ENCODE data around the gene AMMECR1. TPM values are rescaled to one million over a fixed set of nuclear protein-coding genes. Genes with fewer than 3 reads are reported as not detected.

Gene AMMECR1
- total RNA-seq, 3 donors from 2014 or later, result 4.1 to 10.7 (median 8.2) TPM

GRCh38 chrX:110252711-110253110, 65.2 kb downstream of the AMMECR1 start:
- no peak for DNase-seq
- no peak for ATAC-seq
- no peaks in the 10 kb centered on the region for H3K4me1 ChIP-seq (ENCODE audit: low read depth)
- intact Hi-C loops (cut with DNase I, micrococcal nuclease), result no loop called here
- no peak for TF ChIP-seq CTCF (IDR thresholded peaks at IDR 0.05)
- no peaks in the 10 kb centered on the region for H3K36me3 ChIP-seq (ENCODE audit: low read depth)
- H3K4me3 ChIP-seq, result no peak overlapping the region
- no peaks in the 10 kb centered on the region for H3K9me3 ChIP-seq

GRCh38 chrX:110251961-110252360, 65.9 kb downstream of the AMMECR1 start:
- H3K4me3 ChIP-seq, result no peak overlapping the region
- H3K9me3 ChIP-seq, result no peaks in the 10 kb centered on the region
- no peak for TF ChIP-seq CTCF (IDR thresholded peaks at IDR 0.05)
- intact Hi-C loops (cut with DNase I, micrococcal nuclease), result no loop called here
- H3K4me1 ChIP-seq (ENCODE audit: low read depth), result no peaks in the 10 kb centered on the region
- H3K36me3 ChIP-seq (ENCODE audit: low read depth), result no peaks in the 10 kb centered on the region
- ATAC-seq (no peak), DNase-seq (no peak)

- intact Hi-C loops (cut with DNase I, micrococcal nuclease), result no loop called here
- Histone ChIP-seq H3K9me3 (no peaks in the 10 kb centered on the region), H3K36me3 (ENCODE audit: low read depth) (no peaks in the 10 kb centered on the region), H3K4me3 (no peak overlapping the region), H3K4me1 (ENCODE audit: low read depth) (no peaks in the 10 kb centered on the region)
- DNase-seq (no peak), ATAC-seq (no peak)
- TF ChIP-seq CTCF (IDR thresholded peaks at IDR 0.05), result no peak
These were observed 66.4 kb downstream of the AMMECR1 start for GRCh38 chrX:110251526-110251925.

GRCh38 chrX:110250847-110251246, 67.0 kb downstream of the AMMECR1 start:
- no peaks in the 10 kb centered on the region for H3K36me3 ChIP-seq (ENCODE audit: low read depth)
- H3K4me3 ChIP-seq, result no peak overlapping the region
- DNase-seq (no peak), ATAC-seq (no peak)
- intact Hi-C loops (cut with DNase I, micrococcal nuclease), result no loop called here
- no peak for TF ChIP-seq CTCF (IDR thresholded peaks at IDR 0.05)
- H3K9me3 ChIP-seq, result no peaks in the 10 kb centered on the region
- no peaks in the 10 kb centered on the region for H3K4me1 ChIP-seq (ENCODE audit: low read depth)

GRCh38 chrX:110248578-110248977, 69.3 kb downstream of the AMMECR1 start:
- TF ChIP-seq CTCF (IDR thresholded peaks at IDR 0.05), result no peak
- no peaks in the 10 kb centered on the region for H3K36me3 ChIP-seq (ENCODE audit: low read depth)
- intact Hi-C loops (cut with DNase I, micrococcal nuclease), result no loop called here
- H3K4me3 ChIP-seq, result no peak overlapping the region
- no peaks in the 10 kb centered on the region for H3K4me1 ChIP-seq (ENCODE audit: low read depth)
- no peaks in the 10 kb centered on the region for H3K9me3 ChIP-seq
- ATAC-seq (no peak), DNase-seq (no peak)

GRCh38 chrX:110245011-110245410, 72.9 kb downstream of the AMMECR1 start:
- TF ChIP-seq CTCF (IDR thresholded peaks at IDR 0.05), result no peak
- ATAC-seq (no peak), DNase-seq (no peak)
- Histone ChIP-seq H3K36me3 (ENCODE audit: low read depth) (no peaks in the 10 kb centered on the region), H3K9me3 (no peaks in the 10 kb centered on the region), H3K4me1 (ENCODE audit: low read depth) (no peaks in the 10 kb centered on the region), H3K4me3 (no peak overlapping the region)
- intact Hi-C loops (cut with DNase I, micrococcal nuclease), result no loop called here

Data from mucosa of descending colon (tissue), 3 donors.